HG02981 (cell line): ENCODE results near the gene CACNA2D3.
"Not testable (repeated sequence)": the region's sequence is repeated elsewhere in the genome, so short reads cannot be mapped to it uniquely, and the experiment has no call there.

Experiments
- ATAC-seq: cut with Tn5 transposase; IDR thresholded peaks from one replicate; pipeline ENCODE4 v1.9.1; 2021; ENCODE audit warnings: mild to moderate bottlenecking, moderate library complexity; ENCODE audit not compliant: unreplicated experiment

CACNA2D3 gene

GRCh38 chr3:54122324-54123002 lies at the start of gene CACNA2D3:
Gene CACNA2D3, plus strand, starts transcription at chr3:54122552.
- no peak for ATAC-seq

GRCh38 chr3:54073386-54073785 lies 49.0 kb upstream of the CACNA2D3 start:
- ATAC-seq: no peak

- ATAC-seq: no peak
Measured at GRCh38 chr3:54079314-54079713, 43.0 kb upstream of the CACNA2D3 start.

DNA sequence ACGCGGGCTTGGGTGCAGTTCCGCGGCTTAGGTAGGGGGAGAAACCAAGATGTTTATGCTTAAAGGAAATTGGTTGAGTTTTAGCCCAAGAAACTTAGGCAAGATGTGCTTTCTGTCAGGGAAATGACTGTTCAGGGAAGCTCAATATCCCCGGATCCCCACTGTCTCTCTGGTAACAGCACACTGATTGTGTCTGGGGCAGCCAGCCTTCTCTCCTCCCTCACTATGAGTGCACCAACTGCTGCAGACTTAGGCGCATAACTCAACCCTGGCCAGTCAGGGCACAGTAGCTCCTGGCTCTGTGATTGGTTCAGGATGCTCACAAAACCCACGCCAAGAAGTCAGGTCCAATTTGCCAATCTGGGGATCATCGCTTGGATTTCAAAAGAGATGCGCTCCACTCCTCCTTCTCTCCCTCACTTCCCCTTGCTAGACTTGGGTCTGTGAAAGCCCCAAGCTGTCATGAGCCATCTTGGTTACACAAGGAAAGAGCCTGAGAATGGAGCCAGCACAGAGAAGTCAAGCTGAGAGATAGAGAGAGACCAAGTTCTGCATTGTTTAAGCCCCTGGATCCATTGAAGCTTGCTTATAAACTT lies 42.5 kb upstream of the CACNA2D3 start:
- ATAC-seq: no peak

DNA sequence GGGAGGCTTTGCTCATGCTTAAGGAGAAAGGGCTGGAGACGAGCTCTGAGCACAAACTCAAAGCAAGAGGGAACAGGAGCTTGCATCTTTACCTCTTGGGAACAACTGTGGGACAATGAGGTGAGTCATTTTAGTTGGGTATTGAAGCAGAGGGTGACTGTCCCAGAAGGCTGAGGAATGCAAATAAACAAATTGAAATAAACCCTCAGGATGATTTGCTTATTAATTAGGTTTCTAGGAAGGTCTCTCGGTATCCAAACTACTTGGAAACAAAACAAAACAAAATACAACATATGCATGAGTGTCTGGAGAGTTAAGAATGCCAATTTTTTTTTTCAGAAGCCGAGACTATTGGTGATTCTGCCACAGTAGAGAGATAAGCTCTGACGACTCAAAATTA lies 38.4 kb upstream of the CACNA2D3 start:
- no peak for ATAC-seq

DNA sequence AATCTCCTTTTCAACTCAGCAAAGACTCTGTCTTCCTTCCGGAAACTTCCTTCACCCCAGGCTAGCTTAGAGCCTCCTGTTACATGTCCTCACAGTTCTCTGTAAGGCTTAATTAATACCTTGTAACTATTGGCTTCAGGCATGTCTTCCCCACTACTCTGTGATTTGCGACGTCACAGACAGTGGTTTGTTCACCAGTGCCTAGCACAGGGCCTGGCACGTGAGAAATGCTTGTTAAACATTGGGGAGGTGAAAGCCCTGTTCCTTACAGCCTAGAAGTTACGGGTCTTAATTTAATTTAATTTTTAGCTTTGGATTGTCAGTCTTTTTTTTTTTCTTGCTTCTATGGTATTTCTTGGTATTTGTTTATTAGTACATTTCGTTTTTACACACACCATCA lies 36.4 kb upstream of the CACNA2D3 start:
- no peak for ATAC-seq

DNA sequence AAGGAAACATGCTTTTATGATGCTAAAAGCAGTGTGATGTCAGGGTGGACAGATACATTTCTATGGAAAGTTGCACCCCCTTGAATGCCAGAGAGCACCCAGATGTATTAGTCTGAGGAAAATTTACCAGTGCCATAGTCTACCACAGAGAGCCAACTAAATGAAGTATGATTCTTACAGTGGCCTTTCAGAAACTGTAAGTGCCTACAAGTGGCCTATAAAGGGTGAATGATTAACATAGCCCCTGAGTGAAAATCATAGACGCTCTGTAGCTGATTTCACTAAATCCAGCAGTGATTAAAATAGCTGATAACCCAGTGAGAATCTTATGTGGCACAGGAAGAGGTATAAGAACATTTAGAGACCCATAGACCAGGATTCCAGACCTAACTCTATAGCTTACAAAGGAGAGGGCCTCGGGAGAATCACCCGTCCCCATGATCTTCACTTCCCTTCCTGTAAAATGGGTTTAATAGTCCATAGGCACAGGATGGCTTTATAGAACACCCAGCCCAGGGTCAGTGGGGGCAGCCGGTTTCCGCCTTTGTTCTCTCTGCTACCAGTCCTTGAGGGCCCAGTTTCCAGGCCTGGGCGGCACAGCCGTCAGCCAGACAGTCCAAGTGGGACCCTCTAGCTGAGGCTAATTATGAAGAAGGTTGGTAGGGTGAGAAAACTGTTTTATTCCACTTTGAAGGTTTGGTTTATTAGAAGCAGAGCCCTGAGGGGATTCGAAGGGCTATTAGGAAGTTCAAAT lies 35.5 kb upstream of the CACNA2D3 start:
- no peak for ATAC-seq

- ATAC-seq: no peak
Measured at GRCh38 chr3:54087581-54088410, 34.6 kb upstream of the CACNA2D3 start.

- ATAC-seq: no peak
Measured at GRCh38 chr3:54093491-54094248, 28.7 kb upstream of the CACNA2D3 start.

DNA sequence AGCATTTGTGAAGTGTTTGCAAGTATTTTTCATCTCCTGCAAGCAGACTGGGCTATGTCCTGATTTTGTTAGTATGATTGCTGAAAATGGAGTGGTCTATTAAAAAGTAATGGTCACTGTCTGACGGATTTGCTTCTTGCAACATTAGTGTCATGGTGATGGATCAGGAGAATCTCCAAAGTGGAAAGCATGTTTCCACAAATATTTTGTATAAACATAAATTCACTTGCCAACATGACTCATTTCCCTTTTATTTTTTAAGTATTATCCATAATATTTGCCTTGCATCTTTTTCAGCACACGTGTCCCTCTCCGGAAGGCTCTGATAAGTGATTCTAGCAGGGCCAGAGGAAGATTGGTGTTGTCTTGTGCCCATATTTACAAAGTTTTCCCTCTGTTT lies 27.4 kb upstream of the CACNA2D3 start:
- no peak for ATAC-seq

- ATAC-seq: no peak
Measured at GRCh38 chr3:54099381-54099780, 23.0 kb upstream of the CACNA2D3 start.

DNA sequence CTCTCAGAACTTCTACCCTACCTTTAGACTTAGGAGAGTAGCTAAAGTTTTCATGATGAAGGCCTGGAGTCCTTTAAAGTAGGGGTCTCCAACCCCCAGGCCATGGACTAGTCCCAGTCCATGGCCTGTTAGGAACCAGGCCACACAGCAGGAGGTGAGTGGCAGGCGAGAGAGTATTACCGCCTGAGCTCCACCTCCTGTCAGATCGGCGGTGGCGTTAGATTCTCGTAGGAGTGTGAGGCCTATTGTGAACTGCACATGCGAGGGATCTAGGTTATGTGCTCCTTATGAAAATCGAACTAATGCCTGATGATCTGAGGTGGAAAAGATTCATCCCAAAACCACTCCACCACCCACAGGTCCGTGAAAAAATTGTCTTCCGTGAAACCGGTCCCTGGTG lies 18.3 kb upstream of the CACNA2D3 start:
- no peak for ATAC-seq

DNA sequence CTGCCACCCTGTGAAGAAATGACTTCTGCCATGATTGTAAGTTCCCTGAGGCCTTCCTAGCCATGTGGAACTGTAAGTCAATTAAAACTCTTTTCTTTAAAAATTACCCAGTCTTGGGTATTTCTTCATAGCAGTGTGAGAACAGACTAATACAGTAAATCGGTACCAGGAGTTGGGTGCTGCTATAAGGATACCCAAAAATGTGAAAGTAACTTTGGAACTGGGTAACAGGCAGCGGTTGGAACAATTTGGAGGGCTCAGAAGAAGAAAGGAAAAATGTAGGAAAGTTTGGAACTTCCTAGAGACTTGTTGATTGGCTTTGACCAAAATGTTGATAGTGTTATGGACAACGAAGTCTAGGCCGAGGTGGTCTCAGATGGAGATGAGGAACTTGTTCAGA lies 6.2 kb upstream of the CACNA2D3 start:
- ATAC-seq: not testable (repeated sequence)

GRCh38 chr3:54120657-54121413 lies 1.5 kb upstream of the CACNA2D3 start:
- ATAC-seq: peak; percentile 55

DNA sequence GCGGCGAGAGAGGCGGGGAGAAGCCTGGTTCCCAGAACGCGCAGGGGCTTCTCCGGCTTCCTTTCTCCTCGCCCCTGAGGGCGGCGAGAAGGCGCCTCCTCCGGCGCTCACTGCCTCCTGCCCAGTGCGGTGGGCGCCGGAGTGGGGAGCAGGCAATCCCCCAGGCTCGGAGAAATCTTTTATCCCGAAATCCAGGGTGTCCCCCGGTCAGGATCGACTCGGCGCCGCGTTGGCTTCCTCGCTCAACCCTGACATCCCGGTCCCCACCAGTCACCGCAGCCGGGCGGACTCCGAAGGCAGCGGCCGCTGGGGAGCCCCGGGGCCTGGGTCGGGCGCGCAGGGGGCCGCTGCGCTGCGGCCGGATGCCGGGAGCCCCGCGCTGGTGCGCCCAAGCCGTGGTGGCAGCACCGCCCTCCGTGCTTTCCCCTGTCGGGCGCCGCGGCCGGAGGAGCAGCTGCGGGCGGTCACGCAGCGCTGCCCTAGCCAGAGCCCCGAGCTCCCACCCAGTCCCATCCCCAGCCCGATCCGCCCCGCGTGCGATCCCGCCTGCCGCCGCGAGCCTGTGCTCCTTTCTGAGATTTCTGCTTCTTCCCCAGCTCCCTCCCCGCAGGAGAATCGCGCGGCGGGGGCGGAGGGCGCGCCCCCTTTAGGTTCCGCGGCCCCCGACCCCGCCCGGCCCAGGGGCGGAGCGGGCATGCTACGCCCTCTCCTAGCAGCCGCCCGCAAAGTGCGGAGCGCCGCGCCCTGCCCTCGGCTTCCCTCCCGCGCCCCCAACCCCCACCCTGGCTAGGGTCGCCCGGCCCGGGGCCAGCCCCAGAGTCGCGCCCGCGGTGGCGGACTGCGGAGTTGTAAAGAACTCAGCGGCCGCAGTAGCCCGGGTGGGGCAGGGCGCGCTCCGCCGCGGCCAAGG lies 683 bp upstream of the CACNA2D3 start:
- peak; percentile 19 for ATAC-seq

GRCh38 chr3:54123003-54123775 lies 837 bp downstream of the CACNA2D3 start:
- ATAC-seq: no peak

DNA sequence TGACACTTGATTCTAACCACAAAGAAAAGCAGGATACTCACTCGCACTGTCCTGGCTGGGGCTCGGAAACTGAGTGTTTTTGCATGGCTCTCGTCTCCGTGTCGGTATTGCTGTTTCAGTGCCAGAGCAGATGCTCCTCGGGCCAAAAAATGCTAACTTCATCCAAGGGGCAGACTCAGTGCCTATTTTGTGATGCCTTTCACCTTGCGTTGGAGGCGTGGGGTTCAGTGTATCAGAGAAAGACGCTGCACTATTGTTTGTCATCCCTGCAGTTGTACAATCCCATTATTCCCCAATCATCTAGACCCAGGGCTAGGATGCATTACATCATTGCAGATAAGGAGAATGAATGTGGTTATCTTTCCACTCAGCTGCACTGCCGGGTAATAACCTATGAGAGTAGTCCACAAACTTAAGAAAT lies 1.4 kb downstream of the CACNA2D3 start:
- no peak for ATAC-seq

DNA sequence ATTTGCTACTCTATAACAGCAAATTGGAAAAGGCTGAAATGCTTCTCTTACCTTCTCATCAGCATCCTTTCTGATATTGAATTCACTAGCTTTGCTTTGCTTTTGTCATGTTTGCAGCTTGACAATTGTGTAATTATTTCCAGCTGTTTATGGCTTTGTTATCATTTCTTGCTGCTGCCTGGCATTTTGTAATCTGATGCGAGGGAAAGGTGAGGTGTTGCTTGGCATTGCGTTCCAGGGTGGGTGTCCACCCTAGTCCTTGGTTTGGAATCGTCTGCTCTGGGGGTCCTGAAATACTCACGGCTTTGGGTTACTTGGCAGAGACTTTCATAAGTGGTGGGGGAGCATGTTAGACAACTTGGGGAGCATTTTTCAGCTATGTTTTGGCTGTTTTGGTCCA lies 2.9 kb downstream of the CACNA2D3 start:
- no peak for ATAC-seq
